ENCODE results near the gene SMARCB1.

SMARCB1 gene

DNA sequence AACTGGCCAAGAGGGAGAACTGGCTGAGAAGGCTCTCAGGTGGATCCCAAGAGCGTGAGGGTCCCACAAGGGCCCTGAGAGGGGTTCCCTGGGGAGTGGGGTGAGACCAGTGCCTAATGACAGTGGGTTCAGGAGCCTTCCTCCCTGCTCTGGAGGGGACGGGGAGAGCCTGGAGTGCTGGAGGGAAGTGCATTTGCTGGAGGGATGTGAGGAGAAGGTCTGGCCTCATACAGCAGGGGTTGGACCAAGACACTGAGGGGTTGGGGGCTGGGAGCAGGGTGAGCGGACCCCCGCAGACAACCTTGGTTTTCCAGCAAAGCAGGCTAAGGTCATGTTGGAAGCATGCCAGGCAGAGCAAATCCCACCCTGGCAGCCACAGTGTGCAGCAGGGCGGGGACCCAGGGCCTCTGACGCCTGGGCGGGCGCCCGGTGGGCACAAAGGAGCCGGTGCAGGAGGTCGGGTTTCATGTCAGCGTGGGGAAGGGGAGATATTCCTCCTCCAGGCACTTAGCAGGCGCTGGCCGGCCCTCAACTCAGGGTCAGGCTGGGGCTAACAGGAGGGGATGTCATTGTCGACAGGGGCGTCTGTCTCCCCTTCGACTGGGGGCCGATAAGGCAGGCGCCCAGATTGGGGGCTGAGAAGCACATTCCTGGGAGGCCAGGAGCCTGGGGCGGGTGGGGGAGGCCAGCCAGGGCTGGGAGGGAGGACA, 55.1 kb downstream of the SMARCB1 start:
- ATAC-seq, result no peak
- TF ChIP-seq ZC3H10 (CRISPR knock-in tag; IDR thresholded peaks at IDR 0.05), result no peak

DNA sequence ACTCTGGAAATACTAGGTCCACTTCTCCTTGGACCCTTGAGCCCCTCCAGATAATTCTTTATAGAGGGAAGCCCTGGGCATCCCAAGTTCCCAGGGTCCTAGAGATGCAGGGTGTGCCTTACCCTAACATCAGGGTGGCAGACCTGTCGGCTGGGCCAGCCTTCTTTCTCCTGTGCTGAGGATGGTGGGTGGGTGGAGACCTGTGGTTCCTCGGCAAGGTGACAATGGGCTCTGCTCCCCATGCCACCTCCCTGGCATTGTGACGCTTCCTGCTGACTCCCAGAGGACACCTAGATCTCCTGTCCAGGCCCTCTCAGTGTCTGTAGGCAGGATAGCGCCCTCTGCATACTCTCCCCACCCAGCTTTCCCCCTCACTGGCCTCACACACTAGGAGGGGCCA, 55.8 kb downstream of the SMARCB1 start:
- no peak for ATAC-seq
- TF ChIP-seq BACH2 (CRISPR knock-in tag; IDR thresholded peaks at IDR 0.05; ENCODE audit: borderline replicate concordance), result no peak
- TF ChIP-seq ZNF565 (CRISPR knock-in tag; conservative IDR thresholded peaks at IDR 0.05; ENCODE audit: low read depth), result no peak
- TF ChIP-seq ZFP30 (CRISPR knock-in tag; IDR thresholded peaks at IDR 0.05), result no peak
- no peak for TF ChIP-seq ESRRG (CRISPR knock-in tag; IDR thresholded peaks at IDR 0.05)

DNA sequence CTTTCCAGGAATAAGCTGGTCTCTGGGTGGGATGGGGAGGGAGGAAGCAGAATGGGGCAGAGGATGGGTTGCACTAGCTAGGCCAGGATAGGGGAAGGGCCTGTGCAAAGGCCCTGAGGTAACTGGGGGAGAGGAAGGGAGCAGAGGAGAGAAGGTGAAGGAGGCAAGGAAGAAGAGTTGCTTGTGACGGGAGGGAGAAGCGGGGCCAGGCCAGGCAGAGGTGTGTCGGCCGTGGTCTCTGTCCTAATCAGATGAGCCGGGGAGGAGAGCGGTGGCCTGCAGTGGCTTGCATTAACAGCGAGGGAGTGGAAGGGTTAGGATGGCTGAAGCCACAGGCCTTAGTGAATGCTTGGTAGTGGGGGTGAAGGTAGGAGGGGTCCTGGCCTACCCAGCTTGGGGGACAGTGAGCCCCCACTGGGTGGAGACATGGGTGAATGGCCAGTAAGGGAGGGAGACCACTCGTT, 58.0 kb downstream of the SMARCB1 start:
- ATAC-seq, result no peak

DNA sequence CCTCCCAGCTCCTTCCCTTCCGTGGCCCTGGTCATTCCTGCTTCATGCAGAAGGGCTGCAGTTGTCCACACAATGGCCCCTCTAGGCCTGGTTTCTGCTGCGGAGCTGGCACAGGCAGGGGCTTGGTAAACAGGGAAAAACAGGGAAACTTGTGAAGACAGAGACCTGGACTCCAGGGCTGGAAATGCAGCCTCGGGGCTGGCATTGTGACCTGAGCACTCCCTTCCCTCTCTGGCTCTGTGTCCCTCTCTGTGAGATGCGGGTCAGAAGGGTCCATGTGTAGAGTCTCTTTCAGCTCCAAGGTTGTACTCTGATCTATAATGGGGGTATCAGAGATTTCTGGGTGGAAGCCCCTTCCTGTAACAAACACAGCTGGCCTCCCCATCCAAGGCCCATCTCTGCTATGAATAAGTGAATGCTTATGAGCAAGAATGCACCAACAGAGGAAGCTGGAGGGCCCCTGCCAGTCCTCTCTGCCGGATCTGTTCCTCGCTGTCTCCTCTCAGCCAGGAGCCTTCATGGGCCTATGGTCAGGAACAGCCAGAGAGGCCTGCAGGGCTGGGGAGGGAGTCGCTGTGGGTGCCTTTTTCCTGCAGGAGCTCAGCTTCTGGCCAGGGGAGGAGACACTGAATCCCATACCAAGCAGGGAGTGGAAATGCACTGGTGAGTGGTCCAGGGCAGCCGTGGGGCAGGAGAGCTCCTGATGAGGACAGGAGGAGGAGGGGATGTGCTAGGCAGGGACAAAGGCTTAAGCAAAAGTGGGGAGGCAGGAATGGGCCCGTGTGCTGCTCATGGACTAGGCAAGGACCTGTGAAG, 58.7 kb downstream of the SMARCB1 start:
- no peak for TF ChIP-seq BACH2 (CRISPR knock-in tag; IDR thresholded peaks at IDR 0.05; ENCODE audit: borderline replicate concordance)
- TF ChIP-seq ARNTL (CRISPR knock-in tag; IDR thresholded peaks at IDR 0.05; ENCODE audit: borderline replicate concordance, low read depth), result no peak
- no peak for TF ChIP-seq OSR1 (CRISPR knock-in tag; IDR thresholded peaks at IDR 0.05)
- TF ChIP-seq, protein P1, sequence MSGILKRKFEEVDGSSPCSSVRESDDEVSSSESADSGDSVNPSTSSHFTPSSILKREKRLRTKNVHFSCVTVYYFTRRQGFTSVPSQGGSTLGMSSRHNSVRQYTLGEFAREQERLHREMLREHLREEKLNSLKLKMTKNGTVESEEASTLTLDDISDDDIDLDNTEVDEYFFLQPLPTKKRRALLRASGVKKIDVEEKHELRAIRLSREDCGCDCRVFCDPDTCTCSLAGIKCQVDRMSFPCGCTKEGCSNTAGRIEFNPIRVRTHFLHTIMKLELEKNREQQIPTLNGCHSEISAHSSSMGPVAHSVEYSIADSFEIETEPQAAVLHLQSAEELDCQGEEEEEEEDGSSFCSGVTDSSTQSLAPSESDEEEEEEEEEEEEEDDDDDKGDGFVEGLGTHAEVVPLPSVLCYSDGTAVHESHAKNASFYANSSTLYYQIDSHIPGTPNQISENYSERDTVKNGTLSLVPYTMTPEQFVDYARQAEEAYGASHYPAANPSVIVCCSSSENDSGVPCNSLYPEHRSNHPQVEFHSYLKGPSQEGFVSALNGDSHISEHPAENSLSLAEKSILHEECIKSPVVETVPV (CRISPR knock-in tag; IDR thresholded peaks at IDR 0.05), result no peak
- TF ChIP-seq, protein P2, sequence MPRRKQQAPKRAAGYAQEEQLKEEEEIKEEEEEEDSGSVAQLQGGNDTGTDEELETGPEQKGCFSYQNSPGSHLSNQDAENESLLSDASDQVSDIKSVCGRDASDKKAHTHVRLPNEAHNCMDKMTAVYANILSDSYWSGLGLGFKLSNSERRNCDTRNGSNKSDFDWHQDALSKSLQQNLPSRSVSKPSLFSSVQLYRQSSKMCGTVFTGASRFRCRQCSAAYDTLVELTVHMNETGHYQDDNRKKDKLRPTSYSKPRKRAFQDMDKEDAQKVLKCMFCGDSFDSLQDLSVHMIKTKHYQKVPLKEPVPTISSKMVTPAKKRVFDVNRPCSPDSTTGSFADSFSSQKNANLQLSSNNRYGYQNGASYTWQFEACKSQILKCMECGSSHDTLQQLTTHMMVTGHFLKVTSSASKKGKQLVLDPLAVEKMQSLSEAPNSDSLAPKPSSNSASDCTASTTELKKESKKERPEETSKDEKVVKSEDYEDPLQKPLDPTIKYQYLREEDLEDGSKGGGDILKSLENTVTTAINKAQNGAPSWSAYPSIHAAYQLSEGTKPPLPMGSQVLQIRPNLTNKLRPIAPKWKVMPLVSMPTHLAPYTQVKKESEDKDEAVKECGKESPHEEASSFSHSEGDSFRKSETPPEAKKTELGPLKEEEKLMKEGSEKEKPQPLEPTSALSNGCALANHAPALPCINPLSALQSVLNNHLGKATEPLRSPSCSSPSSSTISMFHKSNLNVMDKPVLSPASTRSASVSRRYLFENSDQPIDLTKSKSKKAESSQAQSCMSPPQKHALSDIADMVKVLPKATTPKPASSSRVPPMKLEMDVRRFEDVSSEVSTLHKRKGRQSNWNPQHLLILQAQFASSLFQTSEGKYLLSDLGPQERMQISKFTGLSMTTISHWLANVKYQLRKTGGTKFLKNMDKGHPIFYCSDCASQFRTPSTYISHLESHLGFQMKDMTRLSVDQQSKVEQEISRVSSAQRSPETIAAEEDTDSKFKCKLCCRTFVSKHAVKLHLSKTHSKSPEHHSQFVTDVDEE (CRISPR knock-in tag; IDR thresholded peaks at IDR 0.05), result no peak
- no peak for TF ChIP-seq ESRRG (CRISPR knock-in tag; IDR thresholded peaks at IDR 0.05)
- TF ChIP-seq, protein P3, sequence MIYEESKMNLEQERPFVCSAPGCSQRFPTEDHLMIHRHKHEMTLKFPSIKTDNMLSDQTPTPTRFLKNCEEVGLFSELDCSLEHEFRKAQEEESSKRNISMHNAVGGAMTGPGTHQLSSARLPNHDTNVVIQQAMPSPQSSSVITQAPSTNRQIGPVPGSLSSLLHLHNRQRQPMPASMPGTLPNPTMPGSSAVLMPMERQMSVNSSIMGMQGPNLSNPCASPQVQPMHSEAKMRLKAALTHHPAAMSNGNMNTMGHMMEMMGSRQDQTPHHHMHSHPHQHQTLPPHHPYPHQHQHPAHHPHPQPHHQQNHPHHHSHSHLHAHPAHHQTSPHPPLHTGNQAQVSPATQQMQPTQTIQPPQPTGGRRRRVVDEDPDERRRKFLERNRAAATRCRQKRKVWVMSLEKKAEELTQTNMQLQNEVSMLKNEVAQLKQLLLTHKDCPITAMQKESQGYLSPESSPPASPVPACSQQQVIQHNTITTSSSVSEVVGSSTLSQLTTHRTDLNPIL (CRISPR knock-in tag; IDR thresholded peaks at IDR 0.05; ENCODE audit: low read depth), result no peak
- TF ChIP-seq TCF4 (CRISPR knock-in tag; IDR thresholded peaks at IDR 0.05; ENCODE audit: borderline replicate concordance), result no peak
- TF ChIP-seq ZNF70 (CRISPR knock-in tag; IDR thresholded peaks at IDR 0.05), result no peak
- TF ChIP-seq RARB (CRISPR knock-in tag; IDR thresholded peaks at IDR 0.05), result no peak
- TF ChIP-seq, protein P4, sequence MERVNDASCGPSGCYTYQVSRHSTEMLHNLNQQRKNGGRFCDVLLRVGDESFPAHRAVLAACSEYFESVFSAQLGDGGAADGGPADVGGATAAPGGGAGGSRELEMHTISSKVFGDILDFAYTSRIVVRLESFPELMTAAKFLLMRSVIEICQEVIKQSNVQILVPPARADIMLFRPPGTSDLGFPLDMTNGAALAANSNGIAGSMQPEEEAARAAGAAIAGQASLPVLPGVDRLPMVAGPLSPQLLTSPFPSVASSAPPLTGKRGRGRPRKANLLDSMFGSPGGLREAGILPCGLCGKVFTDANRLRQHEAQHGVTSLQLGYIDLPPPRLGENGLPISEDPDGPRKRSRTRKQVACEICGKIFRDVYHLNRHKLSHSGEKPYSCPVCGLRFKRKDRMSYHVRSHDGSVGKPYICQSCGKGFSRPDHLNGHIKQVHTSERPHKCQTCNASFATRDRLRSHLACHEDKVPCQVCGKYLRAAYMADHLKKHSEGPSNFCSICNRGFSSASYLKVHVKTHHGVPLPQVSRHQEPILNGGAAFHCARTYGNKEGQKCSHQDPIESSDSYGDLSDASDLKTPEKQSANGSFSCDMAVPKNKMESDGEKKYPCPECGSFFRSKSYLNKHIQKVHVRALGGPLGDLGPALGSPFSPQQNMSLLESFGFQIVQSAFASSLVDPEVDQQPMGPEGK (CRISPR knock-in tag; IDR thresholded peaks at IDR 0.05; ENCODE audit: borderline replicate concordance), result no peak
- no peak for TF ChIP-seq TOX (CRISPR knock-in tag; IDR thresholded peaks at IDR 0.05; ENCODE audit: borderline replicate concordance)
- no peak for TF ChIP-seq PPARA (CRISPR knock-in tag; IDR thresholded peaks at IDR 0.05; ENCODE audit: borderline replicate concordance)
- no peak for TF ChIP-seq ZFP30 (CRISPR knock-in tag; IDR thresholded peaks at IDR 0.05)
- no peak for TF ChIP-seq ZNF8 (CRISPR knock-in tag; IDR thresholded peaks at IDR 0.05)
- TF ChIP-seq ISL1 (CRISPR knock-in tag; IDR thresholded peaks at IDR 0.05), result no peak
- ATAC-seq, result no peak

More for the DNA sequence above, 58.0 kb downstream of the SMARCB1 start:
- TF ChIP-seq BACH2 (CRISPR knock-in tag; IDR thresholded peaks at IDR 0.05; ENCODE audit: borderline replicate concordance), result no peak
- no peak for TF ChIP-seq RARB (CRISPR knock-in tag; IDR thresholded peaks at IDR 0.05)
- no peak for TF ChIP-seq ZNF565 (CRISPR knock-in tag; conservative IDR thresholded peaks at IDR 0.05; ENCODE audit: low read depth)
- TF ChIP-seq, protein P2 (CRISPR knock-in tag; IDR thresholded peaks at IDR 0.05), result no peak
- TF ChIP-seq TOX (CRISPR knock-in tag; IDR thresholded peaks at IDR 0.05; ENCODE audit: borderline replicate concordance), result no peak
- TF ChIP-seq SNAI2 (CRISPR knock-in tag; IDR thresholded peaks at IDR 0.05), result no peak
- no peak for TF ChIP-seq ZNF8 (CRISPR knock-in tag; IDR thresholded peaks at IDR 0.05)
- TF ChIP-seq CSDC2 (CRISPR knock-in tag; IDR thresholded peaks at IDR 0.05), result no peak
- no peak for TF ChIP-seq ZFP30 (CRISPR knock-in tag; IDR thresholded peaks at IDR 0.05)
- no peak for TF ChIP-seq OSR1 (CRISPR knock-in tag; IDR thresholded peaks at IDR 0.05)
- TF ChIP-seq TCF4 (CRISPR knock-in tag; IDR thresholded peaks at IDR 0.05; ENCODE audit: borderline replicate concordance), result no peak
